CD8-positive, alpha-beta memory T cell (primary cell): ENCODE results near the gene STAG3. TPM values are rescaled to one million over a fixed set of nuclear protein-coding genes. Genes with fewer than 3 reads are reported as not detected.
A peak's percentile ranks its signal among the peaks of the same experiment; 100 is the strongest.

Source experiments
- CTCF ChIA-PET: fragments of 350-600 bp; sonication (Branson Sonifier 250); formaldehyde crosslinking; loops from one replicate; lab custom pipeline; 2021; ENCODE audit warnings: antibody characterized with exemption; lab: Charles Lee
- POLR2A ChIA-PET: fragments of 350-600 bp; sonication (Branson Sonifier 250); formaldehyde crosslinking; loops from one replicate; lab custom pipeline; 2021; ENCODE audit warnings: antibody characterized with exemption; lab: Charles Lee
- DNase-seq, 5 donors: peaks; one replicate each; pipeline versions ENCODE4 v3.0.0 to v3.0.0-alpha.2; 2020 to 2022; ENCODE audit warnings: mixed read lengths in 1 of 5
- H3K27ac ChIP-seq: one replicate; pipeline ENCODE4 v1.7.0; 2013; ENCODE audit warnings: low read depth, mild to moderate bottlenecking, low read length, moderate library complexity
- H3K27me3 ChIP-seq: 2 replicates; pipeline ENCODE4 v1.7.0; 2013; ENCODE audit warnings: low read length, mild to moderate bottlenecking; ENCODE audit not compliant: insufficient read depth, poor library complexity, severe bottlenecking
- H3K36me3 ChIP-seq: 2 replicates; pipeline ENCODE4 v1.7.0; 2013; ENCODE audit warnings: mild to moderate bottlenecking, low read length, moderate library complexity; ENCODE audit not compliant: insufficient read depth
- H3K4me1 ChIP-seq: 2 replicates; pipeline ENCODE4 v1.7.0; 2013; ENCODE audit warnings: mild to moderate bottlenecking, low read length, moderate library complexity; ENCODE audit not compliant: insufficient read depth
- H3K4me3 ChIP-seq: 2 replicates; pipeline ENCODE4 v1.7.0; 2013; ENCODE audit warnings: mild to moderate bottlenecking, low read length
- H3K9me3 ChIP-seq: 2 replicates; pipeline ENCODE4 v1.7.0; 2013; ENCODE audit warnings: mild to moderate bottlenecking, low read length
- H3K27ac Mint-ChIP-seq, 8 donors: one replicate each; pipeline ENCODE4 v1.8.0; 2020 to 2021; ENCODE audit warnings: mixed read lengths in 8 of 8, mild to moderate bottlenecking in 6 of 8, inconsistent platforms in 3 of 8, moderate library complexity in 3 of 8
- H3K27me3 Mint-ChIP-seq, 2 donors: one replicate each; pipeline ENCODE4 v1.8.0; 2020 to 2021; ENCODE audit warnings: mixed read lengths in 2 of 2, mild to moderate bottlenecking in 1 of 2, moderate library complexity in 1 of 2
- H3K36me3 Mint-ChIP-seq, 3 donors: one replicate each; pipeline ENCODE4 v1.8.0; 2020 to 2021; ENCODE audit warnings: mixed read lengths in 3 of 3, inconsistent platforms in 1 of 3, mild to moderate bottlenecking in 1 of 3
- H3K4me1 Mint-ChIP-seq, 3 donors: one replicate each; pipeline ENCODE4 v1.8.0; 2020 to 2021; ENCODE audit warnings: mixed read lengths in 3 of 3, inconsistent platforms in 1 of 3, mild to moderate bottlenecking in 1 of 3
- H3K4me3 Mint-ChIP-seq, 7 donors: one replicate each; pipeline ENCODE4 v1.8.0; 2020 to 2021; ENCODE audit warnings: mixed read lengths in 7 of 7, mild to moderate bottlenecking in 6 of 7, moderate library complexity in 4 of 7, inconsistent platforms in 2 of 7
- H3K9me3 Mint-ChIP-seq, 5 donors: one replicate each; pipeline ENCODE4 v1.8.0; 2020 to 2022; ENCODE audit warnings: mixed read lengths in 5 of 5, mild to moderate bottlenecking in 3 of 5, moderate library complexity in 2 of 5, inconsistent platforms in 1 of 5
- polyA plus RNA-seq: library from polyadenylated mRNA; unstranded; fragments of 300-500 nt; fragmentation: Illumina TruSeq; gene quantifications from one replicate; pipeline ENCODE4 v1.2.3, GENCODE V29; 2021
- total RNA-seq, 2 experiments: library from RNA; stranded (reverse); gene quantifications; one replicate each; pipeline ENCODE4 v1.2.3, GENCODE V29; 2021

The STAG3 gene
- total and polyA plus RNA-seq, 3 experiments from 2014 or later = 1.5 to 5.1 (median 5.0) TPM

- no peaks in the 10 kb centered on the region for H3K9me3 Mint-ChIP-seq
- Histone ChIP-seq H3K4me1 (peaks cover 44% of the 10 kb centered on the region), H3K9me3 (no peaks in the 10 kb centered on the region), H3K27ac (peak overlapping the region; percentile 75), H3K36me3 (peaks cover 13% of the 10 kb centered on the region), H3K27me3 (no peaks in the 10 kb centered on the region), H3K4me3 (peak overlapping the region; percentile 42)
- H3K4me3 Mint-ChIP-seq = peak overlapping the region; percentile 77 to 87 (median 85)
- H3K27ac Mint-ChIP-seq = peak overlapping the region; percentile 61 to 96 (median 85)
- H3K36me3 Mint-ChIP-seq = peaks cover 0 to 61% (median 7%) of the 10 kb centered on the region in 3 donors
- no peaks in the 10 kb centered on the region for H3K27me3 Mint-ChIP-seq
- ChIA-PET POLR2A (interaction anchor here (0.5 to 1.8 kb wide), 3 partner anchors 10 to 73 kb away, joined by 4 to 5 read pairs (median 4); partner anchors contain the start of genes GPC2 and STAG3), CTCF (interaction anchor here (1.0 to 6.1 kb wide), 5 partner anchors 11 to 34 kb away, joined by 3 to 22 read pairs (median 6); partner anchors contain the start of gene GAL3ST4)
- peak in 2 of 5 donors; percentile 34 to 63 for DNase-seq
- peaks cover 33 to 67% (median 55%) of the 10 kb centered on the region in 3 donors for H3K4me1 Mint-ChIP-seq
Measured at GRCh38 chr7:100156331-100157068, 21.2 kb upstream of the STAG3 start.

- ChIA-PET CTCF (interaction anchor here (1.0 to 6.1 kb wide), 5 partner anchors 10 to 33 kb away, joined by 3 to 22 read pairs (median 6); partner anchors contain the start of gene GAL3ST4), POLR2A (interaction anchor here (0.5 to 2.8 kb wide), 4 partner anchors 8 to 73 kb away, joined by 4 to 23 read pairs (median 4); partner anchors contain the start of genes GPC2, LAMTOR4 and STAG3)
- Histone ChIP-seq H3K4me1 (peaks cover 40% of the 10 kb centered on the region), H3K36me3 (peaks cover 13% of the 10 kb centered on the region), H3K27ac (peak overlapping the region; percentile 75), H3K9me3 (no peaks in the 10 kb centered on the region), H3K27me3 (no peaks in the 10 kb centered on the region), H3K4me3 (peak overlapping the region; percentile 42)
- Mint-ChIP-seq H3K4me1 (peaks cover 32 to 66% (median 51%) of the 10 kb centered on the region in 3 donors), H3K27ac (peak overlapping the region; percentile 61 to 96 (median 85)), H3K36me3 (peaks cover 0 to 56% (median 6%) of the 10 kb centered on the region in 3 donors), H3K9me3 (no peaks in the 10 kb centered on the region), H3K4me3 (peak overlapping the region; percentile 77 to 87 (median 85)), H3K27me3 (no peaks in the 10 kb centered on the region)
- no peak for DNase-seq
Measured at GRCh38 chr7:100157069-100157333, 20.7 kb upstream of the STAG3 start.

DNA sequence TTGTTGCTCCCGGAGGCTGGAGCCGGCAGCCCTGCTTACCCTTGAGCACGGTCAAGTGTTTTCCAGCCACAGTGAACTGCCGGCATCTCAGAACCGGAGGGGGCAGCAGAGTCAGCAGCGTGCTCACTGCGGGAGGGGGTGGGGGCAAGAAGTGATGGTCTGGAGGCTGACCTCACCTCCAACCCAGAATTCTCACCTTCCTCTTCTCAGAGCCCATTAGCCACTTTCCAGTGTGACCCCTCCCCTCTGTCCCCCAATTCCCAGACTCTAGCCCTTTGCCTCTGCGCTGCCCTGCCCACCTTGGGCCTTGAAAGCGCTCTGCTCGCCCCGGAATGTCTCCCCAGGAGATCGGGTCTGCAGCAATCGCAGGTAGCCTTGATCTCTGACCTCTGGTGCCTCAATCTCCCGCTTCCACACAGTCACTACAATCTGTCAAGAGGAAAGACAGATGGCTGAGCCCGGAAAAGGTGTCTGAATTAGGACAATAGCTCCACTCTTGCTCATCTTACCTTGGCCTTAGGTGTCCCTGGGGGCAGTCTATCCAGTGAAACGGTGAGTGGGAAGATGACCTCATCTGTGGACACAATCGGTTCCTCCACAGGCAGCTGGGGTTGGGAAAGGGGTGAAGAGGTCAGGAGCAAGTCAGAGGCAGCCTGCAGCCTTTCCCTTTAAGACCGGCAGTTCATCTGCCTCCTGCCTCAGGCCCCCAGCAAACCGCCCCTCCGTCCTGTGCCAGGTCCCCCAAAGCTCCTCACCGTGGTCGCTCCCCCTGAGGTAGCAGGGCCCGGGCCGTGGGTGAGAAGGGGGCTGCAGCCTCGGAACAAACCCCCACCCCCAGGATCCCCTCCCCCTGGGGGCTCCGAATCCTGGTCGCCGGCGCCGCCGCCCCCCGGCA is 20.1 kb upstream of the STAG3 start:
- Histone ChIP-seq H3K4me3 (peak overlapping the region; percentile 42), H3K4me1 (peaks cover 35% of the 10 kb centered on the region), H3K36me3 (peaks cover 13% of the 10 kb centered on the region), H3K27ac (peak overlapping the region; percentile 75), H3K27me3 (no peaks in the 10 kb centered on the region), H3K9me3 (no peaks in the 10 kb centered on the region)
- Mint-ChIP-seq H3K36me3 (peaks cover 0 to 50% (median 2%) of the 10 kb centered on the region in 3 donors), H3K27me3 (no peaks in the 10 kb centered on the region), H3K27ac (peak overlapping the region; percentile 68 to 96 (median 90)), H3K9me3 (no peaks in the 10 kb centered on the region), H3K4me1 (peaks cover 27 to 62% (median 47%) of the 10 kb centered on the region in 3 donors), H3K4me3 (peak overlapping the region; percentile 77 to 91 (median 85))
- POLR2A ChIA-PET = interaction anchor here (0.5 to 2.8 kb wide), 6 partner anchors 9 to 114 kb away, joined by 3 to 23 read pairs (median 4); partner anchors contain the start of genes GPC2, LAMTOR4 and STAG3
- DNase-seq = no peak
- CTCF ChIA-PET = interaction anchor here (1.0 to 6.1 kb wide), 5 partner anchors 9 to 33 kb away, joined by 3 to 22 read pairs (median 6); partner anchors contain the start of gene GAL3ST4

DNA sequence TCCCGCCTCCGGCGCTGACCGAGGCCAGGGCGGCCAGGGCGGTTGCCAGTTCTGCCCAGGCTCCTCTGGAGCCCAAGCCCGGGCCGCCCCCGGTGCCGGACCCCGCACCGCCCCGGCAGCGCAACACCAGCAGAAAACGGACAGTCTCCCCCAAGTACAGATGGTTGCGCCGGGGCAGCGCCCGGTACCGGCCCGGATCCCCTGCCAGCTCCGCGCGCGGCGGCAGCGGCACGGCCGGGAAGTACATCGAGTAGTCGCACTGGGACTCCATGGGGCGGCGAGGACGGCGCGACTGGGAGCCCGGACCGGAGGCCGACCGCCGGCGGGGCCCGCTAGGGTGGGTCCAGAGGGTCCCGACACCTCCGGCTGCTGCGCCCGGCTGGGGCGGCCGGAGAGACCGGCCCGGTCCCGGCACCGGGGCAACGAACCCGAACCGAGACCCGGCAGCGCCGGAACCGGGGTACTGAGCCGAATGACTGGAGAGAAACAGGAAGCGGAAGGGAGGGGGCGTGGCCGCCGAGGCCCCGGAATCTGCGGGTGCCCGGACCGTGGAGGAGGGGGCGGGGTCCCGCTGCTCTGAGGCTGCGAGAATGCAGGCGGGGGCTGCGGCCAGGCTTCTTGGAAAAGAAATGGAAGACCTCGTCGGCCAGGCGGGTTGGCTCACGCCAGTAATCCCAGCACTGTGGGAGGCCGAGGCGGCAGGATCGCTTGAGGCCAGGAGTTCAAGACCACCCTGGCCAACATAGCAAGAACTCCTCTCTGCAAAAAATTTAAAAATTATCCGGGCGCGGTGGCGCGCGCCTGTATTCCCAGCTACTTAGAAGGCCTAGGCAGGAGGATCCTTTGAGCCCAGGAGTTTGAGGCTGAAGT is 19.3 kb upstream of the STAG3 start, which contains the start of gene TRAPPC14:
TRAPPC14 (minus strand) TSS at position 495 of the 870 bp plus-strand sequence; CDS start at position 271, 224 bp downstream.
- H3K27ac ChIP-seq = peak within 1 kb of the TSS; percentile 75
- peak within 1 kb of the TSS; percentile 42 for H3K4me3 ChIP-seq
- peak; percentile 84 to 92 (median 89) for DNase-seq
- Mint-ChIP-seq H3K4me3 (peak within 1 kb of the TSS; percentile 84 to 93 (median 85)), H3K27me3 (no peaks in the 10 kb centered on the region), H3K36me3 (peaks cover 0 to 42% (median 0%) of the 10 kb centered on the region in 3 donors), H3K4me1 (peaks cover 34 to 67% (median 47%) of the 10 kb centered on the region in 3 donors), H3K9me3 (no peaks in the 10 kb centered on the region), H3K27ac (peak within 1 kb of the TSS; percentile 68 to 96 (median 90))
- H3K4me1 ChIP-seq = peaks cover 42% of the 10 kb centered on the region
- ChIA-PET POLR2A (interaction anchor here (0.6 to 2.8 kb wide), 7 partner anchors 9 to 114 kb away, joined by 3 to 23 read pairs (median 4); partner anchors contain the start of genes GPC2, LAMTOR4 and STAG3), CTCF (interaction anchor here (1.0 to 6.1 kb wide), 3 partner anchors 9 to 14 kb away, joined by 3 to 22 read pairs (median 3); partner anchors contain the start of genes GAL3ST4 and LAMTOR4)
- H3K27me3 ChIP-seq = no peaks in the 10 kb centered on the region
- H3K36me3 ChIP-seq = peaks cover 13% of the 10 kb centered on the region
- no peaks in the 10 kb centered on the region for H3K9me3 ChIP-seq

DNA sequence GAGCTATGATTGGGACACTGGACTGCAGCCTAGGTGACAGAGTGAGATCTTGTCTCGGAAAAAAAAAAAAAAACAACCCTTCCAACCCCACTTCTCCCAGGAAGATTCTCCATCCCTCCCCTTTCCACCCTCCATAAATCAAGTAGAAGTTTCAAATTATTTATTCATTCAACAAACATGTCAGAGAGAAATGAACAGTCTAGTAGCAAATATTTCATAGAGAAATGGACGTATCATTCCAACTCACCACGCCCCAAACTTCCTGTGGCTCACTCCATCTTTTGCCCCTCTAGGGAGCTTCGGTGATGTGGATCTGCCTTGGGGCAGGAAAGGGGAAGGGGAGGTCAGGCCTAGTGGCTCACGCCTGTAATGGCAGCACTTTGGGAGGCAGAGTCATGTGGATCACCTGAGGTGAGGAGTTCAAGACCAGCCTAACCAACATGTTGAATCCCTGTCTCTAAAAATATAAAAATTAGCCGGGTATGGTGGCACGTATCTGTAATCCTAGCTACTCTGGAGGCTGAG is 18.6 kb upstream of the STAG3 start:
- H3K4me3 ChIP-seq = peak overlapping the region; percentile 42
- POLR2A ChIA-PET = interaction anchor here (0.6 to 2.8 kb wide), 4 partner anchors 8 to 75 kb away, joined by 3 to 23 read pairs (median 4); partner anchors contain the start of gene LAMTOR4
- H3K27ac Mint-ChIP-seq = peak overlapping the region; percentile 57 to 89 (median 81)

DNA sequence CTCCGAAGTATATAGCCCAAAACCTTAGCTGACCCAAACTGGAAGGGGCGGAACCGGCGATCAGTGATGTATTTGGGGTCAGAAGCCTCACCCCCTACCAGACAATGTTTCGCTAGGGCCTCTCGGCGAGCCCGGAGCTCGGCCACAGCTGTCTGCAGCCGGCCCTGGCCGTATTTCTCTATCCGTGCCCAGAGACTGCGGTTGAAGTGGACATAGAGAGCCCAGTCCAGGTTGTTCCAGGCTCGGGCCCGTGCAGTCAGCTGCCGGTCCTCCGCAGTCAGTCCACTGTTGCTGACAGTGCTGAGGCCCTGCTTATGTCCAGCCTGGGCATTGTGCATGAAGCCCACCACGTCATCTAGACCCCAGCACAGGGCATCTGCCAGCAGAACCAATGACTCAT is 17.7 kb upstream of the STAG3 start:
- H3K4me1 ChIP-seq = peaks cover 46% of the 10 kb centered on the region

More for the DNA sequence above, 18.6 kb upstream of the STAG3 start:
- peaks cover 36 to 67% (median 47%) of the 10 kb centered on the region in 3 donors for H3K4me1 Mint-ChIP-seq
- H3K27me3 Mint-ChIP-seq = no peaks in the 10 kb centered on the region
- Histone ChIP-seq H3K27me3 (no peaks in the 10 kb centered on the region), H3K27ac (peak overlapping the region; percentile 75), H3K36me3 (peaks cover 13% of the 10 kb centered on the region), H3K9me3 (no peaks in the 10 kb centered on the region), H3K4me1 (peaks cover 49% of the 10 kb centered on the region)
- peak overlapping the region; percentile 82 to 93 (median 83) for H3K4me3 Mint-ChIP-seq
- CTCF ChIA-PET = interaction anchor here (0.7 to 6.1 kb wide), 5 partner anchors 8 to 31 kb away, joined by 3 to 22 read pairs (median 3); partner anchors contain the start of genes GAL3ST4, GPC2, LAMTOR4 and STAG3
- no peaks in the 10 kb centered on the region for H3K9me3 Mint-ChIP-seq
- H3K36me3 Mint-ChIP-seq = peaks cover 0 to 35% (median 0%) of the 10 kb centered on the region in 3 donors
- peak in 1 of 5 donors; percentile 38 for DNase-seq

More for the DNA sequence above, 17.7 kb upstream of the STAG3 start:
- Mint-ChIP-seq H3K9me3 (no peaks in the 10 kb centered on the region), H3K4me3 (peak overlapping the region in 5 of 7 donors; percentile 1 to 83 (median 82)), H3K27ac (no peak overlapping the region), H3K27me3 (no peaks in the 10 kb centered on the region), H3K4me1 (peaks cover 34 to 63% (median 45%) of the 10 kb centered on the region in 3 donors), H3K36me3 (peaks cover 0 to 27% (median 0%) of the 10 kb centered on the region in 3 donors)
- ChIA-PET POLR2A (interaction anchor here (2.8 kb wide), 1 partner anchor 11 kb away, joined by 23 read pairs; the partner anchor contains the start of gene LAMTOR4), CTCF (interaction anchor here (0.7 to 6.1 kb wide), 4 partner anchors 7 to 30 kb away, joined by 3 to 22 read pairs (median 5); partner anchors contain the start of genes GAL3ST4, GPC2 and STAG3)
- peaks cover 13% of the 10 kb centered on the region for H3K36me3 ChIP-seq
- H3K4me3 ChIP-seq = no peak overlapping the region
- H3K9me3 ChIP-seq = no peaks in the 10 kb centered on the region
- H3K27me3 ChIP-seq = no peaks in the 10 kb centered on the region
- DNase-seq = peak in 1 of 5 donors; percentile 42
- no peak overlapping the region for H3K27ac ChIP-seq
